Measurements from ENCODE around the gene COL2A1. TPM values are rescaled to one million over a fixed set of nuclear protein-coding genes. Genes with fewer than 3 reads are reported as not detected.

Gene COL2A1
- total RNA-seq, 1 donor from 2014 or later: not detected

DNA sequence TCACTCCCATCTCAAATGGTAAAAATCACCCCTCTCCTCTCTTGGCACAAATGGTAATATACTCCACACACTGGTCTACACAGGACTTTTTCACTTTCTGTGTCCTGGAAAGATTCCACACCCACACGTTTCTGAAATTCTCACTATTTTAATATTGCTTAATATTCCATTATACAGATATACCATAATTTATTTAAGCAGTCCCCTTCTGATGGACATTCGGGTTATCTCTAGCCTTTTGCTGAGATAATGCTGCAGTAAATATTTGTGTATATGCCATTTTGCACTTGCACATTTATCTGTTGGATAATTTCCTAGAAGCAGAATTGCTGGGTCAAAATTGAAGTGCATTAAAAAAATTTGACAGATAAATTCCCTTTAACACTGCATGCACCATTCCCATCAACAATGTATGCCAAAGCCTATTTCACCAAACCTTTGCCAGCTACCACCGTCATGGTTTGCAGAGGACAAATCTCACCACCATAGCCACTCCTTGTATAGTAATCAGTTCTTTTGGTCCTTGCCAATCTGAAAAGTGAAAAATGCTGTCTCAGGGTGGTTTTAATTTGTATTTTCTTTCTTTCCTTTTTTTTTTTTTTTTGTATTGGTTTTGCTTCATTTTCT is 15.5 kb upstream of the COL2A1 start:
- H3K27ac ChIP-seq: no peak overlapping the region
- H3K36me3 ChIP-seq: no peaks in the 10 kb centered on the region
- H3K4me3 ChIP-seq: no peak overlapping the region
- H3K9me3 ChIP-seq: no peaks in the 10 kb centered on the region
- peaks cover 6% of the 10 kb centered on the region for H3K4me1 ChIP-seq
- intact Hi-C loops (cut with DNase I): no loop called here
- TF ChIP-seq, protein P1, sequence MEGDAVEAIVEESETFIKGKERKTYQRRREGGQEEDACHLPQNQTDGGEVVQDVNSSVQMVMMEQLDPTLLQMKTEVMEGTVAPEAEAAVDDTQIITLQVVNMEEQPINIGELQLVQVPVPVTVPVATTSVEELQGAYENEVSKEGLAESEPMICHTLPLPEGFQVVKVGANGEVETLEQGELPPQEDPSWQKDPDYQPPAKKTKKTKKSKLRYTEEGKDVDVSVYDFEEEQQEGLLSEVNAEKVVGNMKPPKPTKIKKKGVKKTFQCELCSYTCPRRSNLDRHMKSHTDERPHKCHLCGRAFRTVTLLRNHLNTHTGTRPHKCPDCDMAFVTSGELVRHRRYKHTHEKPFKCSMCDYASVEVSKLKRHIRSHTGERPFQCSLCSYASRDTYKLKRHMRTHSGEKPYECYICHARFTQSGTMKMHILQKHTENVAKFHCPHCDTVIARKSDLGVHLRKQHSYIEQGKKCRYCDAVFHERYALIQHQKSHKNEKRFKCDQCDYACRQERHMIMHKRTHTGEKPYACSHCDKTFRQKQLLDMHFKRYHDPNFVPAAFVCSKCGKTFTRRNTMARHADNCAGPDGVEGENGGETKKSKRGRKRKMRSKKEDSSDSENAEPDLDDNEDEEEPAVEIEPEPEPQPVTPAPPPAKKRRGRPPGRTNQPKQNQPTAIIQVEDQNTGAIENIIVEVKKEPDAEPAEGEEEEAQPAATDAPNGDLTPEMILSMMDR (IDR thresholded peaks at IDR 0.05): no peak
- DNase-seq: no peak
- no peak for ATAC-seq
- peaks cover 13% of the 10 kb centered on the region for H3K27me3 ChIP-seq

DNA sequence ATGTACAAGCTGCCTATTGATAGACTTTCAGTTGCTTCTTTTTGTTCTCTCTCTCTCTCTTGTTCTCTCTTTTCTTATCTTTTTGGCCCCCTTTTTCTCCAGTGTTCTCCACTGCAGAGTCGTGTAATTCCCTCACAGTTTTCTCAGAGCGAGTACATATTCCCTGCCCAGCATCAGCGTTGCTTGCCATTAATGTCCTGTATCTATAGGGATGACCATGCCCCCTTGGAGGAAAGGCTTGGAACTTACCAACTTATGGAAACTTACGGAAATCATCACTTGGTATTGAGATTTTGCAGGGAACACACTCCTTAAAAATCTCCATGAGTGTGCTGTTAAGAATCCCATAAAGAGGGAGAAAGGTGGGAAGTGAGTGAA is 14.3 kb upstream of the COL2A1 start:
- DNase-seq (no peak), ATAC-seq (no peak)
- Histone ChIP-seq H3K4me3 (no peak overlapping the region), H3K27ac (no peak overlapping the region), H3K4me1 (peaks cover 3% of the 10 kb centered on the region), H3K27me3 (peaks cover 13% of the 10 kb centered on the region), H3K36me3 (no peaks in the 10 kb centered on the region), H3K9me3 (no peaks in the 10 kb centered on the region)
- TF ChIP-seq, protein P1 (IDR thresholded peaks at IDR 0.05): no peak
- intact Hi-C loops (cut with DNase I): no loop called here

DNA sequence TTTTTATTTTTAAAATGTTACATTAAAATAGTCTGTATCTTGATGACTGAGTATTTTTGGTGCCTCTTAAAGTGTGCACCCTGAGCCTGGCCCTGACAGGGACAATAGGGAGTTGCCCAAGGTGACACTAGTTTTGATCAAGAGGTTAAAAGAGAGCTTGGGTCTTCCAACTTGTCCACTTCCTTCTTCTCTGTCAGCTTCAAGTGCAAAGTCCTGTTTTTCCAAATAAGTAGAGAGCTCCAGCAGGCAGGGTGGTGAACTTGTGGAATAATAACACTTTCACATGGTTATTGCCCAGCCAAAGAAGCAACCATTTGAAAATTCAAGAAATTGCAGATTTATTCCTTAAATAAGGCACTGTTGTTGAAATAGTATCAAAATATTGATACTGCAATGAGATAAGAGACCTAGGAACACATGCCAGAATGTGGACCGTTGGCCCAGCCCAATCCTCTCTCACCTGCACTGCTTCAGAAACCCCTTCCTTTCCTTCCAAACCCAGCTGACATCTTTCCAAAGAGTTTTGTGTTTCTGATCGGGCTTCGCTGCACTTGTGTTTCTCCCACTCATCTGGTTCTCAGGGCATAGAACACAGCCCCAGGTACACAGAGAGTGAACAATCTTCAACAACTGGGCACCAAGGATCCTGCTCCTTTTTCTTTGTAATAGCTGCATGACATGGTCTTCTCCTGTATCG is 13.8 kb upstream of the COL2A1 start:
- Histone ChIP-seq H3K4me1 (no peaks in the 10 kb centered on the region), H3K27ac (no peak overlapping the region), H3K27me3 (peaks cover 13% of the 10 kb centered on the region), H3K4me3 (no peak overlapping the region), H3K9me3 (no peaks in the 10 kb centered on the region), H3K36me3 (no peaks in the 10 kb centered on the region)
- TF ChIP-seq, protein P1 (IDR thresholded peaks at IDR 0.05): no peak
- no peak for ATAC-seq
- DNase-seq: no peak
- intact Hi-C loops (cut with DNase I): no loop called here

DNA sequence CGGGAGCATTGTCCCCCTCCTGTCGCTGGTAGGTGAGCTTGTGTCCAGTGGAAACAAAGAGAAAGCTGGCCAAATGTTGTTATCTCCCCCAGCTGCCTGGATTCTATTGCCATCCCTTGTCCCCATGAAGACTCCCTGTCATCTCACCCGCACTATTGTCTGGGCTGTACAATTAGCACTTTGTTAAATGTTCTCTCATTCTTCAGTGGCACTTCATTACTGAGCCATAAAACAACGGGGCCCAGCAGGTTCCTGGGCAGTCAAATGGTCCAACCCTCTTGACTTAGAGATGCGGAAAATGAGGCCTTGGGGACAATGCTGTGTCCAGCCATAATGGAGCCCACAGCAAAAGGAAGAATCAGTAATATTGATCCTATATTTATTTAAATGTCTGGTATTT is 13.2 kb upstream of the COL2A1 start:
- TF ChIP-seq, protein P1 (IDR thresholded peaks at IDR 0.05): no peak
- Histone ChIP-seq H3K4me3 (no peak overlapping the region), H3K27me3 (peaks cover 13% of the 10 kb centered on the region), H3K27ac (no peak overlapping the region), H3K9me3 (no peaks in the 10 kb centered on the region), H3K36me3 (no peaks in the 10 kb centered on the region), H3K4me1 (no peaks in the 10 kb centered on the region)
- DNase-seq (no peak), ATAC-seq (no peak)
- intact Hi-C loops (cut with DNase I): no loop called here

DNA sequence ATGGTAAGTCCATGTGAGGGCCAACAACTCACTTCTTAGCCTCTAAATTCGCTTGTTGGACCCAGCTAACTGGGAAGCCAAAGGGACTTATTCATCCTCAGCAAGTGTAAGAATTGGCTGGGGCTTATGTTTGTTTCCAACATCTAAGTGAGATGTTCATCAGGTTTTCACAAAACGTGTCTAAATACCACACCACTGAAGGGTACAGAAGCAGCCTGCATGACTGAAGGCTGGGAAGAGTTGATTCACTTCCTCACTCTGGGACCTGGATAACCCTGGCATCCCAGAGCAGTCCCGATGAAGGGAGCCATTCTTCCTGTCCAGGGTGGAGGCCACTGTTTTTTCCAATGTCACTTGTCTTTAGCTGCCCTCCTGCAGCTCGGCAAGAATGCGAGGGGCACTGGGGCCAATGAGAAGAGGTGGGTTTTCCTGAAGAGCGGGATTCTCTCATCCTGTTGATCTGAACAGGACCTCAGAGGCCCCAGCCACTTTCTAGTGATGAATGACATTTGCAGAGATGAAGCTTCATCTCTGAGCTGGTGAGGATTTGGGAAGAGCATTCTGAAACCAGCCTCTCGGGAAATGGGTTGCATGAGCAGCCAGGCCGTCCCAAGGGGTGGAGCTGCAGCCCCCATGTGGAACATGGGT is 12.2 kb upstream of the COL2A1 start:
- Histone ChIP-seq H3K27ac (no peak overlapping the region), H3K36me3 (no peaks in the 10 kb centered on the region), H3K4me3 (no peak overlapping the region), H3K27me3 (peaks cover 6% of the 10 kb centered on the region), H3K9me3 (no peaks in the 10 kb centered on the region), H3K4me1 (no peaks in the 10 kb centered on the region)
- DNase-seq (no peak), ATAC-seq (no peak)
- TF ChIP-seq, protein P1 (IDR thresholded peaks at IDR 0.05): no peak
- intact Hi-C loops (cut with DNase I): no loop called here
